H1 (cell line): Measurements from ENCODE around the gene TMEM115. TPM values are rescaled to one million over a fixed set of nuclear protein-coding genes. Genes with fewer than 3 reads are reported as not detected.

Source experiments
- ATF2 ChIP-seq: IDR thresholded peaks from 2 replicates; pipeline ENCODE4 v1.6.1; 2012; ENCODE audit warnings: low read length, inconsistent platforms
- BRCA1 ChIP-seq: IDR thresholded peaks from 2 replicates; pipeline ENCODE4 v1.6.1; 2012; ENCODE audit warnings: low read depth, low read length, improper control_type of control experiment
- CBX8 ChIP-seq: fragments of 300-800, 300-1000 bp; sonication (generic); IDR thresholded peaks from 2 replicates; pipeline ENCODE4 v1.7.1; 2016; ENCODE audit warnings: low read depth, low read length, borderline replicate concordance
- CREB1 ChIP-seq: IDR thresholded peaks from 2 replicates; pipeline ENCODE4 v1.6.1; 2012; ENCODE audit warnings: inconsistent platforms
- CTBP2 ChIP-seq: IDR thresholded peaks from 2 replicates; pipeline ENCODE4 v1.7.0; 2011; ENCODE audit warnings: borderline replicate concordance, mild to moderate bottlenecking, moderate library complexity, mixed read lengths, low read length; ENCODE audit not compliant: insufficient read depth, insufficient read length
- HDAC6 ChIP-seq: IDR thresholded peaks from one replicate; pipeline ENCODE4 v1.7.1; 2012; ENCODE audit warnings: low read depth, mild to moderate bottlenecking, inconsistent platforms, low read length, moderate library complexity
- MAX ChIP-seq: IDR thresholded peaks from 2 replicates; pipeline ENCODE4 v1.6.1; 2012; ENCODE audit warnings: inconsistent platforms
- NANOG ChIP-seq: IDR thresholded peaks from 2 replicates; pipeline ENCODE4 v1.6.1; 2011; ENCODE audit warnings: low read length, low read depth, mild to moderate bottlenecking, inconsistent platforms; ENCODE audit not compliant: insufficient read depth, poor library complexity, severe bottlenecking
- NRF1 ChIP-seq: IDR thresholded peaks from 2 replicates; pipeline ENCODE4 v1.6.1; 2011; ENCODE audit warnings: mild to moderate bottlenecking, low read depth, low read length, improper control_type of control experiment
- PHF8 ChIP-seq: fragments of 200-600 bp; sonication (generic); conservative IDR thresholded peaks from 2 replicates; pipeline ENCODE4 v1.7.1; 2012; ENCODE audit warnings: low read depth, mild to moderate bottlenecking, inconsistent platforms, low read length, moderate library complexity
- SAP30 ChIP-seq: fragments of 300-600 bp; sonication (generic); IDR thresholded peaks from 2 replicates; pipeline ENCODE4 v1.7.1; 2012; ENCODE audit warnings: low read length, moderate library complexity, mild to moderate bottlenecking, inconsistent platforms; ENCODE audit not compliant: insufficient read depth, insufficient replicate concordance
- SIN3A ChIP-seq, 2 experiments: IDR thresholded peaks in 1 of 2; conservative IDR thresholded peaks in 1 of 2; 2 replicates each; pipeline ENCODE4 v1.6.1; 2011 to 2012; ENCODE audit warnings: low read length in 2 of 2, improper control_type of control experiment in 1 of 2, low read depth in 1 of 2, mild to moderate bottlenecking in 1 of 2
- SRF ChIP-seq: IDR thresholded peaks from 2 replicates; pipeline ENCODE4 v1.6.1; 2011; ENCODE audit warnings: mild to moderate bottlenecking, low read depth, low read length, moderate library complexity
- SUZ12 ChIP-seq: fragments of 200-600 bp; sonication (generic); IDR thresholded peaks from 2 replicates; pipeline ENCODE4 v1.6.1; 2012; ENCODE audit warnings: mild to moderate bottlenecking, inconsistent platforms, low read length, moderate library complexity, mixed read lengths
- TAF7 ChIP-seq: optimal IDR thresholded peaks from 2 replicates; pipeline ENCODE3; 2011; ENCODE audit warnings: low read depth, mild to moderate bottlenecking, inconsistent platforms, low read length, moderate library complexity, borderline replicate concordance
- TBP ChIP-seq: IDR thresholded peaks from 2 replicates; pipeline ENCODE4 v1.6.1; 2011; ENCODE audit warnings: low read depth, low read length, improper control_type of control experiment
- TEAD4 ChIP-seq: IDR thresholded peaks from 2 replicates; pipeline ENCODE4 v1.6.1; 2012; ENCODE audit warnings: low read depth, low read length, inconsistent platforms, mixed read lengths
- polyA plus RNA-seq, 7 experiments: library from polyadenylated mRNA; depleted of rRNA in 3 of 7; stranded (reverse) in 5 of 7; unstranded in 2 of 7; fragments of >200 nt in 5 of 7; fragments of 200-250 nt in 2 of 7; gene quantifications; 1 replicate in 5 of 7; 2 replicates in 1 of 7; 4 replicates in 1 of 7; pipeline versions ENCODE4 v1.2.1 to v1.2.3, GENCODE V29; 2011 to 2013; ENCODE audit warnings: missing spikeins in 2 of 7, mixed read lengths in 2 of 7
- total RNA-seq: library from RNA; stranded (reverse); fragmentation: NEBNext Ultra II Directional; extraction: Animal tissue kit (Norgen Biotek cat#: 25700); gene quantifications from 2 replicates; pipeline ENCODE4 v1.2.1, GENCODE V29; 2021
- TF ChIP-seq, protein P1 (sequence below), 3 experiments: IDR thresholded peaks; 1 replicate in 2 of 3; 2 replicates in 1 of 3; pipeline versions ENCODE4 v1.5.1 to v1.6.1; 2011; ENCODE audit warnings: low read length in 3 of 3, mild to moderate bottlenecking in 3 of 3, inconsistent platforms in 2 of 3, low read depth in 1 of 3, moderate library complexity in 1 of 3; ENCODE audit not compliant: insufficient read depth in 1 of 3; ENCODE audit errors: control extremely low read depth in 1 of 3

Gene TMEM115
- total and polyA plus RNA-seq, 2 of the 8 experiments (the other 6 are each of a cell fraction or from before 2014, with no cell fraction given), result 25.4 to 32.4 TPM

DNA sequence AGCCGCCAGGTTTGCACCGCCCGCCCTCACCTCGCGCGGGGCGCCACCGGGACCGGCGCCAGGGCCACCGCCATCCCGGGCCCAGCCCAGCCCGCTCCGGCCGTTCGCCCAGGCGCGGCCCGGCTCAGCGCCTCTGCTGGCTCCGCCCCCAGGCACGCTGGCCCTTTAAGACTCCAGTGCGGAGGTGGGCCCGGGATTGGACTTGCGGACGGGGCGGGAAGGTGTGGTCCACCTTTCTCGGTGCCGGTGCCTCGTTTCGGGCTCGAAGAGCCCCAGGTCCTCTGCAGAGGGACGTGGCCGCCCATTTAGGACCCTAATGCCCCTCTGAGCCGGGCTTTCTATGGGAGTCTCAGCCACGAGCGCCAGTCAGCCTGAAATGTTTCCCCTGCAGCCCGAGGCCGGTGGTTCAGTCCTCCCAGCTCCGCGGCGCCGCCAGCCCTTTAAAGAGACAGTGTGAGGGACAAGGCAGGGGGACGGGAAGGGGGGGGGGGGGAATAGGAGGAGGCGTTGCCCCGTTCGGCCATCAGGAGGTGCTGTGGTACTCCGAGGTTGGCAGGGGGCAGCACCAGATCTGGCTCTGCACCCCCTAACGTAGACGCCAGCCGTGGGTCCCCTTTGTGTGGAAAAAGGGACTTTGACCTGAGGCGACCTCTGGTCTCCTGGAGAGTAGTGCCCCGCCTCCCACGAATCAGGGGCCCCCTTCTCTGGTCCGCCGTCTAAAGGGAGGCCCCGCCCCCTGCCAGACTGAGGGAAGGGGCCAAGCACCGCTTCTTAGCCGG lies 37.8 kb downstream of the TMEM115 start (continued):
- no peak for TF ChIP-seq ATF2
- TF ChIP-seq, protein P1, sequence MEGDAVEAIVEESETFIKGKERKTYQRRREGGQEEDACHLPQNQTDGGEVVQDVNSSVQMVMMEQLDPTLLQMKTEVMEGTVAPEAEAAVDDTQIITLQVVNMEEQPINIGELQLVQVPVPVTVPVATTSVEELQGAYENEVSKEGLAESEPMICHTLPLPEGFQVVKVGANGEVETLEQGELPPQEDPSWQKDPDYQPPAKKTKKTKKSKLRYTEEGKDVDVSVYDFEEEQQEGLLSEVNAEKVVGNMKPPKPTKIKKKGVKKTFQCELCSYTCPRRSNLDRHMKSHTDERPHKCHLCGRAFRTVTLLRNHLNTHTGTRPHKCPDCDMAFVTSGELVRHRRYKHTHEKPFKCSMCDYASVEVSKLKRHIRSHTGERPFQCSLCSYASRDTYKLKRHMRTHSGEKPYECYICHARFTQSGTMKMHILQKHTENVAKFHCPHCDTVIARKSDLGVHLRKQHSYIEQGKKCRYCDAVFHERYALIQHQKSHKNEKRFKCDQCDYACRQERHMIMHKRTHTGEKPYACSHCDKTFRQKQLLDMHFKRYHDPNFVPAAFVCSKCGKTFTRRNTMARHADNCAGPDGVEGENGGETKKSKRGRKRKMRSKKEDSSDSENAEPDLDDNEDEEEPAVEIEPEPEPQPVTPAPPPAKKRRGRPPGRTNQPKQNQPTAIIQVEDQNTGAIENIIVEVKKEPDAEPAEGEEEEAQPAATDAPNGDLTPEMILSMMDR (IDR thresholded peaks at IDR 0.05; ENCODE audit: control extremely low read depth in 1 of 3, insufficient read depth in 1 of 3, low read depth in 1 of 3, low read length in 3 of 3), result peak in 2 of 3 experiments; percentile 69 to 71; a peak in 3 of 4 replicates
- TF ChIP-seq TEAD4, result no peak
- TF ChIP-seq CTBP2, result no peak
- no peak for TF ChIP-seq SAP30
- no peak for TF ChIP-seq CREB1
- no peak for TF ChIP-seq SRF
- no peak for TF ChIP-seq NRF1
- no peak; a peak in 2 of 4 replicates for TF ChIP-seq SIN3A (conservative IDR thresholded peaks at IDR 0.05 in 1 of 2, IDR thresholded peaks at IDR 0.05 in 1 of 2; ENCODE audit: low read depth in 1 of 2, low read length in 2 of 2)
- TF ChIP-seq MAX, result peak; percentile 41
- TF ChIP-seq NANOG, result no peak
- TF ChIP-seq CBX8, result no peak
- TF ChIP-seq SUZ12, result no peak
- TF ChIP-seq TAF7, result peak; percentile 57
- no peak for TF ChIP-seq BRCA1
- peak; percentile 99 for TF ChIP-seq PHF8
- peak; percentile 55 for TF ChIP-seq TBP
- no peak for TF ChIP-seq HDAC6
